HG02610 (cell line): ENCODE results near the gene TMEM95.

Experiments used
- ATAC-seq: cut with Tn5 transposase; IDR thresholded peaks from one replicate; pipeline ENCODE4 v1.9.1; 2021; ENCODE audit warnings: mild to moderate bottlenecking, moderate library complexity; ENCODE audit not compliant: unreplicated experiment

TMEM95 gene, protein sequence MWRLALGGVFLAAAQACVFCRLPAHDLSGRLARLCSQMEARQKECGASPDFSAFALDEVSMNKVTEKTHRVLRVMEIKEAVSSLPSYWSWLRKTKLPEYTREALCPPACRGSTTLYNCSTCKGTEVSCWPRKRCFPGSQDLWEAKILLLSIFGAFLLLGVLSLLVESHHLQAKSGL

DNA sequence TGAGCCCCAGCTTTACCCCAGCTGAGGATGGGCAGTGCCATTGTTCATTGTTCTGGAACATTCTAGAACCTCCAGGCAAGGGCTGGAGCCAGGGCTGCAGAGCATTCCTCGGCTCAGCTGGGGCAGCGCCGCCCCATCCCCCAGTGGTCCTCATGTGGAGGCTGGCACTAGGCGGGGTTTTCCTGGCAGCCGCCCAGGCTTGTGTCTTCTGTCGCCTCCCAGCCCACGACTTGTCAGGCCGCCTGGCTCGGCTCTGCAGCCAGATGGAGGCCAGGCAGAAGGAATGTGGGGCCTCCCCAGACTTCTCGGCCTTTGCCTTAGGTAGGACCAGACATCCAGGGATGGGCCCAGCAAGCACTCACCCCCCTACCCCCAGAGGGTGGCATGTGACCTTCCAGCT is at the start of gene TMEM95:
Gene TMEM95, plus strand, starts transcription at position 104 of the 400 bp plus-strand sequence. Its CDS starts 49 bp downstream, at position 153.
- no peak for ATAC-seq

DNA sequence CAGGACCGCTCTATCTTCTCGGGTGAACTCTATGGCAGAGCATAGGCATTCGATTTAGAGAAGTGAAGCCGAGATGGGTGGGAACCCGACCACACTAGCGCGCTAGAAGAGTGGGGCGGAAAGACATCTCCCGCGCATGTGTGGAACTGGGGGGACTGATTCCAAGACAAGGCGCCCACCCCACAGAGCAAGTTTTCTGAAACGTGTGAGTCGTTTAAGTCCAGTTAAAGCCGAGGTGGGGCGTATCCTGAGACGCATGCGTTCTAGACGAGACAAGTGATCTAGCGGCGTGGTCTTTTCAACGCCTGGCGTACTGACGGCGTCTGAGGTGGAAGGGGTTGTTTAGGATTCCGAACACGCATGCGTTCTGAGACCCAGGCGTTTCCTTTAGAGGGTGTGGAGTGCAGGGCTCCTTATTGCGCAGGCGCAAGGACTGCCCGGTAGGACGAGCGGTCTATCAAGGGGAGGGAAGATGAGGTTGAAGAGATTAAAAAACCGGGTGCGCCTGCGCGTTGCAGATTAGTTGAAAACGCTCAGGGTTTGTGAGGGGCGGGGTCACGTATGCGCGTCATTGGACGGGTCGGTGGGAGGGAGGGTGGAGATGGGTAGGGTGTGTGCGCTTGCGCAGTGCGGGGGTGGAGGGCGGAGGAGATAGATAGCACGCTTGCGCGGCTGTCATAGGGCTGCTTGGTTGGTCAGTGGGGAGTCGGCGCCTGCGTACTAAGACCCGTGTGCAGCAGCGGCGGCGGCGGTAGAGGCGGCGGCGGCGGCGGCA is 47.9 kb upstream of the TMEM95 start, which contains the start of gene EIF5A:
Gene EIF5A, plus strand, starts transcription at position 718 of the 775 bp plus-strand sequence. CDS start 2,008 bp downstream, outside the sequence.
- peak; percentile 71 for ATAC-seq

DNA sequence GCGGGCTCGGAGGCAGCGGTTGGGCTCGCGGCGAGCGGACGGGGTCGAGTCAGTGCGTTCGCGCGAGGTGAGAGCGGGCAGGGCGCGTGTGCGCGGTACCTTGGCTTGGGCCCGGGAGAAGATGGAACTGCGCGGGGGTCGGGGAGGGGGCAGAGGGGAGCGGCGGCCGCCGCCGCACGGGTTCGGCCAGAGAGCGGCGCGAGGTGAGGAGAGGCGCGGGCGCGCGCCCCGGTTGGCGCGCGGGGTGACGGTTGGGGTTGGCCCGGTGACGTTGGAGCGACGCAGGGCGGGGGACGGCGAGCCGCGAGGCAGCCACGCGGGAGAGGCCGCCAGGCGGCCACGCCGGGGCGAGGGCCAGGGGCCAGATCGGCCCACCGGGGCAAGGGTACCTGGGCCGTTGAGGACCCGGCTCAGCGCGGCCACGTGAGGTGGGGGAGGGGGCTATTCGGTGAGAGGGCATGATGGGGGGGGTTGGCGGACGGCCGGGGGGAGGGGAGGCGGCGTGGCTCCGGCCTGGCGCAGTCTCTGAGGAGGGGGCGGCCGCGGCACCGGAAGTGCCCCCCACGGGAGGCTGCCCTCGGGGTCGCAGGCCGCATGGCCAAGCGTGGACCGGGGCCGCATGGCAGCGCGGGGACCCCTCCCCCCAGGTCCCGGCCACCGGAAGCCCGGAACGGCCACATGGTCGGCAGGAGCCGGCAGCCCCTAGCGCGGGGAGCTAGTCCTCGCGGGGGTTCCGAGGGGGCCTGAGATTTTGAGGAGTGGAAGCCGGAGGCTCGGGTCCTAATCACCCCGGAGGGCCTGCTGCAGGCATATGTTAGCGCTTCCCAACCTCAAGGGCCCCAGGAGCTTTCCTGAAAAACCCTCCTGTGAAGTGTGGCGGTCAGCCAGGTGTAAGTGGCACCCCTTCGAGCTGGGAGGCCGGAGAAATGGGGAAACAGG is 47.0 kb upstream of the TMEM95 start:
- no peak for ATAC-seq

DNA sequence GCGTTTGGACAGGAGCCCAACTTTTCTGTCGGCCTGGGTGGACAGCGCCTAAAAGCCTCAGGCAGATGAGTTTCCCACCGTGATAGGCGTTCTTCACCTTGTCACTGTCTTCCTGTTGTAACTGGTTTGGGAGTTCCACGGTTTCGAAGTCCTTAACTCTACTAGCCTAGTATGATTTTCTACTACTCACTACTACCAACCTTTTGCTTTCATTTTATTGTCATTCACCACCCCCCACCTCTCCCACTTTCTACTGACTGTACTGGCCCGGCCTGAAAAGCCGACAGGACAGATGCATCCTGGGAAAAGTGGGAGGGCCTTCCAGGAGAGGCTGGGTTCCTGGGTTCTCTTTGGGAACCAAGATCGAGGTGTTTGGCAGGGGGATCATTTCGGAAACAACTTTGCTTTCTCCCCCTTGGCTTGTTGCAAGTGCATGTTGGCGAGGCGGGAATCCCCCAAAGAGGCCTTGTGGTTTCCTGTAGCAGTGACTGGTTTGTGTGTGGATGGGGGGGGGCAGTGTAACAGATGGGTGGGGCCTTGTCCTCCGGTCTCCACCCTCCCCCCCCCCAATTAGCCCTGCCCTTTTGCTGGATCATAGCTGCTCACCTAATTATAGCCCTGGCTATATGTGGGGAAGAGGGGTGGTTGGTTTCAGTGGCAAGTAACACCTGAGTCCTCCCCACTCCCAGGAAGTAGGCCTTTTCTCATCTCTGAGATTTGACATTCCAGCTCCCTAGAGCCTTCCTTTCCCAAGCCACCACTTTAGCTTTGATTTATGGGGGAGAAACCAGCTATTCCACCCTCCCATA is 46.1 kb upstream of the TMEM95 start:
- no peak for ATAC-seq

DNA sequence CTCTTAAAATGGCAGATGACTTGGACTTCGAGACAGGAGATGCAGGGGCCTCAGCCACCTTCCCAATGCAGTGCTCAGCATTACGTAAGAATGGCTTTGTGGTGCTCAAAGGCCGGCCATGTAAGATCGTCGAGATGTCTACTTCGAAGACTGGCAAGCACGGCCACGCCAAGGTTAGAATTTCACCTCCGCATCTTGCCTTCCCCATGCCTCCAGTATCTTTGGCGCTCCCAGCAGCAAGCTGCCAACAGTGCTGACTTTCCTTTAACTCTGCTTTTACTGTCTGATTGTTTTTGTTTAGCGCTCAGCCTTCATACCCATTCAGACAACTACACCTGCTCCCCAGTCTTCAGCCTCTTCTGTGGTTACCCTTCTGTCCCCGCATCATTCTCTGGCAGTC is 45.3 kb upstream of the TMEM95 start:
- no peak for ATAC-seq

DNA sequence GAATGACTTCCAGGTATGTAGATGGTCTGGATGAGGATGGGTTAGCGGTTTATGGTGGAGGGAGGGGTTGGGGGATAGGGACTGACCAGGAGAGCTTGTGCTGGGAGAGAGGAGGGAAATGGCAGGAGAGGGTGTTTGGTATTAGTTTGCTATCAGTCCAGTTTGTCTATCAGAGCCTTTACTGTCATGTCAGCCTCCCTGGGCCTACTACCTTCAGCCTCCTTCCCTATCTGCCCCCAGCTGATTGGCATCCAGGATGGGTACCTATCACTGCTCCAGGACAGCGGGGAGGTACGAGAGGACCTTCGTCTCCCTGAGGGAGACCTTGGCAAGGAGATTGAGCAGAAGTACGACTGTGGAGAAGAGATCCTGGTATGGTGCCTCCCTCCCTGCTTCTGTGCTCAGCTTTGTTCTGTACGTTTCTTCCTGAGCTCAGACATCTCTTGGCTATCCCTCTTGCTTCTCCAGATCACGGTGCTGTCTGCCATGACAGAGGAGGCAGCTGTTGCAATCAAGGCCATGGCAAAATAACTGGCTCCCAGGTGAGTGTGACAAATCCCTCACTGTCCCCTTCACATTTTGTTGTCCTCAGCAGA is 43.7 kb upstream of the TMEM95 start:
- no peak for ATAC-seq

DNA sequence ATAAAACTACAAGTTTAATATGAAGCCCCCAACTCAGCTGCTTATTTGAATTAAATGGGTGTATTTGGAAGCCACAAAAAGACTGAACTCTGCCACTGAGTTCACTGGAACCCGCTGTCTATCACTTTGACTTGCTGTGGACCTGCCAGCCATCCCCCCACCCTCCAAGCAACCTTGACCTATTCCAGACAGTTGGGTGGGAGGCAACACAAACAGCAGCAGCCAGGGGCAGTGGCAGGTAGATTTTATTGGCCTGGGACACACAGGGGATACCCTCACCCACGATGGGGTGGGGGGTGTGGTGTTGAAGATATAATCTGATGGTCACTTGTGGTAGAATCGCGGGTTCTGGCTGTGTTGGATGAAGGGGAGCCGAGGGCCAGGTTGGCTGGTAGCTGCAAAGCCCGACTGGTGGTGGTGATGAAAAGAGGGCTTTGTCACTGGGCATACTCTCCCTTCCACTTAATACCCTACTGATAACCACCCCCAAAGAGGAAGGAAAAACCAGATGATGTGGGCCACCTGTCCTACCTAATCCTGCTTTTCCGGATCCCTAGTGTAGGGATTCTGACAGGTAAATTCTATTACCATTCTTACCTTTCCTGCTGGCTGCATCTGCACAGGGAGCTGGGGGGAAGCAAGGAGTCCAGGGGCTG is 42.4 kb upstream of the TMEM95 start:
- no peak for ATAC-seq

DNA sequence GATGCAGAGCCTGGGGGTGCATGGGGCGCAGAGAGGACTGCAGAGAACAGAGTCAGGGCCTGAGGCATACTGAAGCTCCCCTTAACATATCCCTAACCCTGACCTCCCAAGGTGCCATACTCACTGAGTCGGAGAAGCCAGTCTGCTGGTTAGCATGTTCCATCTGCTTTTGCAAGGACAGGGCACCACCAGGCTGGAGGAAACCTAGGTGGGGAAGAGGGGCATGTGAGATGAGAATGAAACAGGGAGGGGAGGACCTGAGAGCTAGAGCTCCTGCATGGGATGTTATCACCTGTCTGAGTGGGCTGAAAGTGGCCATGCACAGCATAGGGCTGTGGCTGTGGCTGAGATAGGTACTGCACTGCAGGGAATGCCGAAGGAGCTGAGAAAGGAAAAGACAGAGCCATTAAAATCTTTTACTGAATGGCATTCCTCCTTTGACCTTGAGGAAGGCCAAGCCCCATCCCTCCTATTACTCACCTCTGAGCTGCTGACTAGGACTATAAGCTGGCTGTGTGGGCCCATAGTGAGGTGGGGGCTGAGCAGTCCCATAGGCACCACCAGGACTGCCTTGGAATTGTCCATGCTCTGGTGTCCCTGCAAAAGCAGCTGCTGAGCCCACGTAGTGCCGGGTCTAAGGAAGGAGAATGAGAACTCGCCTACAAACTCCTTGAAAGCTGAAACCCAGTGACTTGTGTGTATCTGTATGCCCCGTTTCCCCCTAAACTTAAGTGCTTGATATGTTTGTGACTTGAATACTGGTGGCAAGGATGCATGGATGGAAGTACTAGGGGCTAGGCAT is 41.7 kb upstream of the TMEM95 start:
- ATAC-seq, result no peak

DNA sequence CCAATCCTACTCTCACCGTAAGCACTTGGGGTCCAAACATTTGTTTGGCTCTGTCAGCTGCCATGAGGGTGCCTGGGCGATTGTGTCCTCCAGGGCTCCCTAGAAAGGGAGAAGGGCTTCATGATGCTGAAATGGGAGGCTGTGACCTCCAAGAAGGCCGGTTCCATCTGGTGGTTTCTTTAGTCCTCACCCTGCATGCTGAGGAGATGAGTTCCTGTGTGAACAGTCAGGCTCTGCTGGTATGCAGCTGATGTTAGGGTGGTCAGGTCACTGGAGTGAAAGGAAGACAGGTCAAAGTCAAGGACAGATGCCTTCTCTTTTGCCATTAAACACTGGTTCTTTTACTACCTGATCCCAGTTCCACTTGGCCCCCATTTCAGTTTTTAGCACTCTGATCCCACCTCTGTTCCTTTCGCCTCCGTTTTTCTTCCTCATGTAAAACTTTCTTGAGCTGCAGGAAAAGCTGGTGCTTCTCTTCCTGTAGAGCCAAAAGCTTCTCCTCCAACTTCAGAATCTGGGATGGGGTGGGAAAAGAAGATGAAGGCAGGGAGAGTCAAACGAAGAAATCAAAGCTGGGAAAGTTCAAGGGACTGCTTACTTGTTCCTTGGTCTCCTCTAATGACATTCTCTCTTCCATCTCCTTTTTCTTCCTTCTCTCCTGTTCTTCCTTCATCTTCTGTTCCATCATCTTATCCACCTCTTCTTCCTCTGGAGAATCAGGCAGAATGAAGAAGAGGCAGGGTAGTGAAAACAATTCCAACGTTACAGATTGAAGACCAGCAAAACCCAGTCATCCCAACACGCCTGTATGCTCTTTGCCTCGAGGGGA is 40.9 kb upstream of the TMEM95 start:
- ATAC-seq, result no peak

DNA sequence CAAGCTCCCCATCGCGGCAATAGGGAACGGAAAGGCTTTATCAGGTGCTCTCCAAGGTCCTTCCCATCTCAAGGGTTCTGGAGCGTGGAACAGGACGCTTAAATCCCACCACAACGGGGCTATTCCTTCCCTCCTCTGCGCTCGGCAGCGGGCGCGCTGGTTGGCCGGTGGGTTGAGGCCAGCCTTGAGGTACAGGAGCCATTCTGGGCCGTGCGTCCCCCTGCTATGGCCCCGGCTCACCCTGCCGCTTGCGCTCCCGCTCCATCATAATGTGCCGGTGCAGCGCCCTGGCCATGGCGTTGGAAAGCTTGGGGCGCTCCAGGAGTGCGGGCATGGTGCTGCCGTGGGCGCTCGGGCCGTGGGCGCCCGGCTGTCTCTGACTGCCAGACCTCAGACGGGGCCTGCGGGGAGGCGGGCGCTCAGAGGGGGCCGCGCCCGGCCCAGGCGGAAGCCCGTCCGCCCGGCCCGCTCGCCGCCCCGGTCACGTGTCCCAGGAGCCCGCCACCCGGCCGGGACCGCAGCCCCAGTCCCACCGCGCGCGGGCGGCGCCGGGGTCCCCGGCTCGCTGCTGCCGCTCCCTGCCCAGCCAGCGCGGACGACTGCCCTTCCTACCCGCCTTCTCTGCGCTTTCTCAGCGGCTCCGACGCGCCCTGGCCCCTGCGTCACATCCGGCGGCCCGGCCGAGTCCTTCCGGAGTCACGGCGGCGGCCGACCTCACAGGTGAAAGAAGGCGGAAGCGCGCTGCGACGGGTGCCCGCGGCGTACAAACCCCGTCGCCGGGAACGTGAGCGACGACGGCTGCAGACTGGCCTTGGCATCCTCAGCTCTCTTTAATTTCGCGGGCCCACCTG is 40.0 kb upstream of the TMEM95 start, which contains the start of gene GPS2:
Gene GPS2, minus strand, starts transcription at position 642 of the 851 bp plus-strand sequence. Its CDS starts 308 bp downstream, at position 334.
- peak; percentile 73 for ATAC-seq

DNA sequence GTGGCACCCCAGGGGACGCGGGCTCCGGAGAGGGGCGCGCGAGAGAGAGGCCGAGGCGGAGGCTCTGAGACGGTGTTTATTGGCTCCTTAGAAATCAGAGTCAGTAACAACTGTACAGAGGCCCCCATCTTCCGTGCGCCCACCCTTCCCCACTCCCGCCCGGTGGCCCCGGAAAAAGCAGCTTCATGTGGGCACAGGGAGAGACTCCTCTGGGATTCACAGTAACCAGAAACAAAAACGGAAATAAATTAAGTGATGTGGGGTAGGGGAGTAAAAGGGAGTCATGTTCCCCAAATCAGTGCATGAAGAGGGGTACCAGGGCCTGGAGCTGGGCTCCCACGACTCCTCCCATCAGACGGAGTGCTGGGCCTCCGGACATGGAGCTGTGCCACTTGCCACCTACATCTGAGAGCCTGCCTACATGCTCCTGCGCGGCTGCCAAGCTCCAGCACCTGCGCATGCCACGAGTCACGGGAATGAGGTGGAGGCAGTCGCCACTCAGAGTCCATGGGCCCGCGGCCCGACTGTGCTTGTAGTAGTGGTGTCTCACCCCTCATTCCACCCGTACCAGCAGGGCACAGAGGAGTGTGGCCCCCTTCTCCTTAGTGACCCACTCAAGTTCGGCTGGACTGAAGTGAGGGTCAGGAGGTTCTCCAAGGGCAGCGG is 39.3 kb upstream of the TMEM95 start:
- ATAC-seq, result no peak

DNA sequence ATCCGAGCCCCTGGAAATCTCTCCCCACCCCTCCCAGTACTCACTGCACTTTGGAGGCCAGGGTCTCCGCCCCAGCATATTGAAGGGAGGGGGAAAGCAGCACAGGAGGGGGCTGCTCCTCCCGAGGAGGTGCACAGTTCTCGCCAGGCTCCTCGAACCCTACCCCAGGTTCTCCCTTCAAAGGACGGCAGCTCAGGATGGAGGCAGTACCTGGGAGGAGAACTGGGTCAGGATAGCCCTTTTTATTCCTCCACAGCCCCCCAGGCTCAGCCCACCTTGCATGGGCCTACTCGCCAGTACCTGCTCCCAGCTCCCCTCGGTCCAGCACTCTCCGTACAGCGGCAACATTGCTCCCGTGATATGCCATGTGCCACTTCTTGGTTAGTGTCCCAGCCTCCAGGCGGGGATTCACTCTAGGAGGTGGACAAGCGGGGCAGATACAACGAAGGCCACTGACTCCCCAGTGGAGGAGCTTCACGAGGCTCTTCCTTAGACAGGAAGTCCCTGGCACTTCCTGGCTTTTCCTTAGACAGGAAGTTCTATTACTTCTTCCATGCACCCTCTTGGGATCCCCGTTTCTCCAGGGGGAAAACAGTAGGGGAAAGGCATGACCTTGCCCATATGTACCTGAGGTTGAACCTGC is 37.7 kb upstream of the TMEM95 start:
- no peak for ATAC-seq

DNA sequence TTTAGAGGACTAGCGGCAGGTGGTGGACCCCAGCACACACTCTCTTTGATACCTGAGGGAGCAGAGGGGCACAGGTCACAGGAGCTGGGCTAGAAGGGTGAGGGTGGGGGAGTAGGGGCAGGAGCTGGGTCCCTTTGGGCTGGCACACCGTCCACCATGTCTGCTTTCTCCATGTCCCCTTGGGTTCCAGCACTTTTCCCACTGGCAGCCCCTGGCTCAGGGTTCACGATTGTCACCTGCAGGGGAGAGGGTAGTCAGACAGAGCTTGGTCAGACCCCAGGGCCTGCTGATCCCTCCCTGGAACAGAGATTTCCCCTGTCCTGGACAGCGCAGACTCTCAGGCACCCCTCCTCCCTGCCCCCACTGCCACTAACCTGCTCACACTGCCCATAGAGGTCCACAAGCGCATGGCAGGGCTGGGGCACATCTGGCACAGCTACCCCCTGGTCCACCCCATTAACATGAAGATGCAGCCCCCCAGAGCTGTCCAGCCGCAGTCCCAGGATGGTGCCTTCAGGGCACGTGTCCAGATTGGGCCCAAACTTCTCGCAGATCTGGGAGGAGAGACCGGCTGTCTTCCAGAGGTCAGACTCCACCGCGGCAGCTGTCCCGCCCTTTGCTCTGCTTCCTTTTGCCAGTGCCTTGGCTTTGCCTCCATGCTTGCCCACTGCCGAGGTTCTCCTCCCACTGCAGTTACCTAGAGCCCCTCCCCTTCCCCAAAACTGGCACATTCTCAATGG is 36.7 kb upstream of the TMEM95 start:
- no peak for ATAC-seq

DNA sequence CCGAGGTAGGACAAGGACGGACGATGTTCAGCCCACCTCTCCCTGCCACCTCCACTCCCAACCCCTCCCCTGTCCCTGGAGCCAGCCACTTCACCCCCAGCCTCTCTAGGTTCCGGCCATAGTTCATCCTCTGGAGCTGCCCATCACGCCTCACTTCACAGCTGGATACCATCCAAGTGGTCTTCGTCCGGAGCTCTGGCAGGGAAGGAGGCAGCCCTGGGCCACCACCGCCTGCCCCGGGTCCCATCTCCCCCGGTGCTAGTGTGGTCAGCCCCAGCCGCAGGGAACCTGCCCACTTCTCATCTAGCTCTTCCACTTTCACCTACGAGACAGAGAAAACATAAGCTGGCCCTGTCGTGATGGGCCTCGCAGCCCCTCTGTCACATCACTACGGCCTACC is 33.5 kb upstream of the TMEM95 start:
- ATAC-seq, result no peak

DNA sequence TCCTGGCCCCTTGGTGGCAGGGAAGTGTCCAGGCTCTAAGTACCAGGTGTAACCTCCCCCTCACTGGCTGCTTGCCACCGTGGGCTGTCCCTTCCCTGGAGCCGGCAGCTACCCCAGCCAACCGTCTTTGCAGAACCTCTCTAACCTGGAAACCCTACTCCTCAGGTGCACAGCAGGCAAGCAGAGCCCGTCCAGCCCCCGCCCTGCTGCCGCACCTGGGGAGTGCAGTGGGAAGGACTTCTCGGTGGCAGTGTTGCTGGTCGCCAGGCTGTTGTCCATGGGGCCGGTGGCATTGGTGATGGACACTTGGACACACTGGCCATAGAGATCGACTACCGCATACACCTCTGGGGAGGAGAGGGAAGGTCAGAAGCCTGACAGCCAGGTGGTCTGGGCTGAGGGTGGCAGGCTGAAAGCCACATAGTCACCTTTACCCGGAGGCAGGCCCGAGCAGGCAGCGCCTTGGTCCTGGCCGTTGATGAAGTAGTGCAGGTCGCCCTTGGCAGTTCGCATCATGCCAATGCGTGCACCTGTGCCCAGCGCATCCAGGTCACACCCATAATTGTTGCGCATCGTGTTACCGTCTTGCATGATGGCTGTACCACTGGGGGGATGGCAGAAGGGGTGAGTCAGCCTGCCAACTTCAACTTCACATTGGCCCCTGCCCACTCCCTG is 32.3 kb upstream of the TMEM95 start:
- ATAC-seq, result no peak
